D721Med (cell line): ENCODE data around the gene CDYL2.
"Not testable (repeated sequence)": the region's sequence is repeated elsewhere in the genome, so short reads cannot be mapped to it uniquely, and the experiment has no call there.

Experiments used
- DNase-seq: peaks from one replicate; pipeline ENCODE4 v3.0.0; 2011; ENCODE audit warnings: low spot score; ENCODE audit not compliant: insufficient read length
- FAIRE-seq: peaks from 2 replicates; lab custom pipeline; 2011; peaks lifted over from hg19 to GRCh38; lab: Jason Lieb, UNC
- CTCF ChIP-seq: IDR thresholded peaks from 2 replicates; pipeline ENCODE4 v1.5.1; 2012; ENCODE audit warnings: mild to moderate bottlenecking, control low read depth; ENCODE audit not compliant: insufficient read depth; ENCODE audit errors: missing control alignments

Gene CDYL2

GRCh38 chr16:80802902-80803301 lies 1.5 kb downstream of the CDYL2 start:
- FAIRE-seq (no peak), DNase-seq (no peak)
- no peak for TF ChIP-seq CTCF

GRCh38 chr16:80802138-80802537 lies 2.3 kb downstream of the CDYL2 start:
- no peak for DNase-seq
- FAIRE-seq, result no peak
- no peak for TF ChIP-seq CTCF

GRCh38 chr16:80794071-80794470 lies 10.3 kb downstream of the CDYL2 start:
- FAIRE-seq, result no peak
- TF ChIP-seq CTCF, result no peak
- DNase-seq, result no peak

- no peak for TF ChIP-seq CTCF
- FAIRE-seq (no peak), DNase-seq (no peak)
These were observed 12.4 kb downstream of the CDYL2 start for GRCh38 chr16:80792031-80792430.

GRCh38 chr16:80791411-80791810 lies 13.0 kb downstream of the CDYL2 start:
- no peak for FAIRE-seq
- no peak for TF ChIP-seq CTCF
- DNase-seq, result no peak

GRCh38 chr16:80790751-80791150 lies 13.6 kb downstream of the CDYL2 start:
- no peak for DNase-seq
- TF ChIP-seq CTCF, result no peak
- FAIRE-seq, result no peak

- FAIRE-seq (no peak), DNase-seq (no peak)
- TF ChIP-seq CTCF, result no peak
These were observed 16.4 kb downstream of the CDYL2 start for GRCh38 chr16:80788027-80788426.

- not testable (repeated sequence) for FAIRE-seq, DNase-seq
These were observed 17.8 kb downstream of the CDYL2 start for GRCh38 chr16:80786561-80786960.
